ENCODE measurements around the gene NAA15.

- TF ChIP-seq CTCF (IDR thresholded peaks at IDR 0.05; ENCODE audit: insufficient read depth, low read length) (no peak), REST (IDR thresholded peaks at IDR 0.05; ENCODE audit: insufficient replicate concordance, low read depth) (no peak)
Measured at GRCh38 chr4:139275281-139275735, 26.0 kb upstream of the NAA15 start.

Data from HL-60 (cell line).